ENCODE results near the gene RRP9. TPM values are rescaled to one million over a fixed set of nuclear protein-coding genes. Genes with fewer than 3 reads are reported as not detected.
"Not testable (repeated sequence)": the region's sequence is repeated elsewhere in the genome, so short reads cannot be mapped to it uniquely, and the experiment has no call there.

The RRP9 gene
- total and polyA plus RNA-seq, 4 donors = 8.2 to 47.6 (median 33.5) TPM

GRCh38 chr3:51904034-51904823, 37.5 kb downstream of the RRP9 start:
- 86 to 89% methylated on average over 2 of the region's 2 CpGs for WGBS, 2 donors
- no peak for ATAC-seq (ENCODE audit: insufficient read depth, low FRiP score)
- Histone ChIP-seq H3K27ac (ENCODE audit: low read depth in 1 of 2, low read length in 1 of 2) (no peak overlapping the region), H3K4me3 (no peak overlapping the region), H3K9ac (ENCODE audit: insufficient read depth in 1 of 2, low read length in 2 of 2) (no peak overlapping the region), H3K27me3 (ENCODE audit: control insufficient read depth in 3 of 3, insufficient read depth in 3 of 3, low read length in 2 of 3) (no peaks in the 10 kb centered on the region), H3K36me3 (ENCODE audit: control insufficient read depth in 4 of 4, insufficient read depth in 4 of 4, low read length in 4 of 4) (no peaks in the 10 kb centered on the region), H3K4me1 (ENCODE audit: control insufficient read depth in 5 of 5, insufficient read depth in 5 of 5, low read length in 5 of 5) (no peaks in the 10 kb centered on the region), H3K9me3 (ENCODE audit: control insufficient read depth in 4 of 4, insufficient read depth in 3 of 4, low read length in 3 of 4) (peaks cover 0 to 4% (median 0%) of the 10 kb centered on the region in 4 donors)
- no peak for DNase-seq
- TF ChIP-seq CTCF (IDR thresholded peaks at IDR 0.05; ENCODE audit: control extremely low read depth, extremely low read depth) = no peak

GRCh38 chr3:51902361-51902760, 39.3 kb downstream of the RRP9 start:
- WGBS, 2 donors = 72 to 73% methylated on average over 6 of the region's 7 CpGs
- DNase-seq = not testable (repeated sequence)

GRCh38 chr3:51900043-51900442, 41.7 kb downstream of the RRP9 start:
- WGBS, 2 donors = 77 to 86% methylated on average over 7 of the region's 7 CpGs
- not testable (repeated sequence) for H3K9me3 ChIP-seq (ENCODE audit: control insufficient read depth in 4 of 4, insufficient read depth in 3 of 4, low read length in 3 of 4); H3K36me3 ChIP-seq (ENCODE audit: control insufficient read depth in 4 of 4, insufficient read depth in 4 of 4, low read length in 4 of 4); H3K4me3 ChIP-seq; H3K4me1 ChIP-seq (ENCODE audit: control insufficient read depth in 5 of 5, insufficient read depth in 5 of 5, low read length in 5 of 5); H3K9ac ChIP-seq (ENCODE audit: insufficient read depth in 1 of 2, low read length in 2 of 2); H3K27me3 ChIP-seq (ENCODE audit: control insufficient read depth in 3 of 3, insufficient read depth in 3 of 3, low read length in 2 of 3); H3K27ac ChIP-seq (ENCODE audit: low read depth in 1 of 2, low read length in 1 of 2); ATAC-seq (ENCODE audit: insufficient read depth, low FRiP score); DNase-seq

More at GRCh38 chr3:51902361-51902760, 39.3 kb downstream of the RRP9 start:
- not testable (repeated sequence) for H3K27ac ChIP-seq (ENCODE audit: low read depth in 1 of 2, low read length in 1 of 2); ATAC-seq (ENCODE audit: insufficient read depth, low FRiP score); H3K4me3 ChIP-seq; H3K9me3 ChIP-seq (ENCODE audit: control insufficient read depth in 4 of 4, insufficient read depth in 3 of 4, low read length in 3 of 4); H3K4me1 ChIP-seq (ENCODE audit: control insufficient read depth in 5 of 5, insufficient read depth in 5 of 5, low read length in 5 of 5); H3K27me3 ChIP-seq (ENCODE audit: control insufficient read depth in 3 of 3, insufficient read depth in 3 of 3, low read length in 2 of 3); H3K9ac ChIP-seq (ENCODE audit: insufficient read depth in 1 of 2, low read length in 2 of 2); H3K36me3 ChIP-seq (ENCODE audit: control insufficient read depth in 4 of 4, insufficient read depth in 4 of 4, low read length in 4 of 4)

- Histone ChIP-seq H3K36me3 (ENCODE audit: control insufficient read depth in 4 of 4, insufficient read depth in 4 of 4, low read length in 4 of 4) (no peaks in the 10 kb centered on the region), H3K9me3 (ENCODE audit: control insufficient read depth in 4 of 4, insufficient read depth in 3 of 4, low read length in 3 of 4) (no peaks in the 10 kb centered on the region), H3K4me1 (ENCODE audit: control insufficient read depth in 5 of 5, insufficient read depth in 5 of 5, low read length in 5 of 5) (no peaks in the 10 kb centered on the region), H3K4me3 (no peak overlapping the region), H3K27me3 (ENCODE audit: control insufficient read depth in 3 of 3, insufficient read depth in 3 of 3, low read length in 2 of 3) (no peaks in the 10 kb centered on the region), H3K27ac (ENCODE audit: low read depth in 1 of 2, low read length in 1 of 2) (no peak overlapping the region), H3K9ac (ENCODE audit: insufficient read depth in 1 of 2, low read length in 2 of 2) (no peak overlapping the region)
- ATAC-seq (ENCODE audit: insufficient read depth, low FRiP score) = no peak
- TF ChIP-seq CTCF (IDR thresholded peaks at IDR 0.05; ENCODE audit: control extremely low read depth, extremely low read depth) = no peak
- 85 to 87% methylated on average over 15 of the region's 15 CpGs for WGBS, 2 donors
- no peak for DNase-seq
These were observed 44.3 kb downstream of the RRP9 start for GRCh38 chr3:51897391-51897790.
